HepG2 (cell line): ENCODE results near the gene RABGAP1. TPM values are rescaled to one million over a fixed set of nuclear protein-coding genes. Genes with fewer than 3 reads are reported as not detected.

Experiments
- ATAC-seq: fragments of 200-7000 bp; cut with Tn5 transposase; 3 replicates; pipeline ENCODE4 v1.9.1; 2020; ENCODE audit warnings: mild to moderate bottlenecking, moderate library complexity
- BruUV-seq: library from RNA; stranded (reverse); fragments of 400-500 nt; replicated peaks from 2 replicates; lab custom pipeline; 2021; lab: Mats Ljungman, UMichigan
- CTCF ChIA-PET: fragments of 300-600 bp; formaldehyde crosslinking; extraction: SDS; loops from one replicate; lab custom pipeline; 2021; ENCODE audit warnings: low total read pairs, inconsistent platforms, low intra/inter-chr PET ratio; lab: Yijun Ruan, JAX
- POLR2A ChIA-PET: fragments of 350-600 bp; sonication (Branson Sonifier 250); formaldehyde crosslinking; loops from one replicate; lab custom pipeline; 2020; ENCODE audit warnings: antibody characterized with exemption, inconsistent platforms; lab: Yijun Ruan, JAX
- DNase-seq: peaks from one replicate; pipeline ENCODE4 v3.0.0-alpha.2; 2015; ENCODE audit warnings: low spot score
- FAIRE-seq: peaks from 3 replicates; lab custom pipeline; 2011; peaks lifted over from hg19 to GRCh38; lab: Jason Lieb, UNC
- H2AFZ ChIP-seq: one replicate; pipeline ENCODE4 v1.6.1; 2011; ENCODE audit warnings: low read length, inconsistent platforms
- H3K27ac ChIP-seq: fragments of 300-600 bp; 3 replicates; pipeline ENCODE4 v1.8.0; 2011; ENCODE audit warnings: mixed run types, mild to moderate bottlenecking, mixed read lengths, low read length, inconsistent platforms; ENCODE audit not compliant: insufficient read depth; ENCODE audit errors: extremely low read length
- H3K27me3 ChIP-seq, 2 experiments: fragments of 200-600 bp in 1 of 2; 2 replicates in 1 of 2; 3 replicates in 1 of 2; pipeline versions ENCODE4 v1.6.0 to v1.8.0; 2011; ENCODE audit warnings: low read length in 2 of 2, mild to moderate bottlenecking in 2 of 2, moderate library complexity in 2 of 2, inconsistent platforms in 1 of 2; ENCODE audit not compliant: insufficient read depth in 2 of 2, control insufficient read depth in 1 of 2
- H3K36me3 ChIP-seq, 2 experiments: fragments of 200-600 bp in 1 of 2; replicated peaks in 1 of 2; 2 replicates in 1 of 2; 3 replicates in 1 of 2; pipeline versions ENCODE4 v1.5.1 to v1.8.0; 2011; ENCODE audit warnings: low read length in 2 of 2, inconsistent platforms in 1 of 2; ENCODE audit not compliant: insufficient read depth in 2 of 2, control insufficient read depth in 1 of 2
- H3K4me1 ChIP-seq: 2 replicates; pipeline ENCODE4 v1.5.1; 2012; ENCODE audit warnings: low read length, inconsistent platforms; ENCODE audit not compliant: insufficient read depth
- H3K4me2 ChIP-seq: 2 replicates; pipeline ENCODE4 v1.6.0; 2011; ENCODE audit warnings: low read depth, low read length, inconsistent platforms
- H3K4me3 ChIP-seq, 3 experiments: fragments of 200-600 bp in 1 of 3; sonication (generic), shearing (Covaris generic) in 1 of 3; replicated peaks in 1 of 3; 2 replicates each; pipeline ENCODE4 v1.5.1; 2011 to 2016; ENCODE audit warnings: low read length in 3 of 3, inconsistent platforms in 2 of 3, low read depth in 2 of 3, mild to moderate bottlenecking in 2 of 3, control low read depth in 1 of 3, mixed read lengths in 1 of 3; ENCODE audit not compliant: insufficient read depth in 1 of 3
- H3K79me2 ChIP-seq: one replicate; pipeline ENCODE4 v1.6.1; 2011; ENCODE audit warnings: low read length, inconsistent platforms; ENCODE audit not compliant: insufficient read depth
- H3K9ac ChIP-seq: 2 replicates; pipeline ENCODE4 v1.6.0; 2011; ENCODE audit warnings: mild to moderate bottlenecking, low read depth, low read length, inconsistent platforms; ENCODE audit not compliant: insufficient read depth
- H3K9me3 ChIP-seq: 2 replicates; pipeline ENCODE4 v1.5.1; 2012; ENCODE audit warnings: mild to moderate bottlenecking, low read length
- H4K20me1 ChIP-seq: 2 replicates; pipeline ENCODE4 v1.6.0; 2011; ENCODE audit warnings: inconsistent platforms, mild to moderate bottlenecking, low read length, moderate library complexity; ENCODE audit not compliant: insufficient read depth
- ATF1 ChIP-seq: IDR thresholded peaks from 2 replicates; pipeline ENCODE4 v1.6.1; 2016; ENCODE audit warnings: mild to moderate bottlenecking, control low read depth
- CBX1 ChIP-seq: IDR thresholded peaks from one replicate; pipeline ENCODE4 v1.6.1; 2016; ENCODE audit warnings: antibody characterized with exemption, low read depth
- EZH2 ChIP-seq: conservative IDR thresholded peaks from 2 replicates; pipeline ENCODE4 v1.6.1; 2012; ENCODE audit warnings: mild to moderate bottlenecking, low read depth, low read length, moderate library complexity
- KMT2A ChIP-seq: sonication (generic); formaldehyde crosslinking; IDR thresholded peaks from 2 replicates; pipeline ENCODE4 v1.4.0; 2020; ENCODE audit warnings: missing genetic modification reagents
- MIXL1 ChIP-seq: IDR thresholded peaks from 2 replicates; pipeline ENCODE4 v1.6.1; 2016
- ONECUT2 ChIP-seq: sonication (generic); formaldehyde crosslinking; IDR thresholded peaks from 2 replicates; pipeline ENCODE4 v1.4.0; 2020; ENCODE audit warnings: missing genetic modification reagents
- PAWR ChIP-seq: sonication (generic); formaldehyde crosslinking; IDR thresholded peaks from 2 replicates; pipeline ENCODE4 v1.4.0; 2020; ENCODE audit warnings: missing genetic modification reagents, mild to moderate bottlenecking, borderline replicate concordance
- ZC3H4 ChIP-seq: sonication (generic); formaldehyde crosslinking; IDR thresholded peaks from 2 replicates; pipeline ENCODE4 v1.4.0; 2020; ENCODE audit warnings: missing genetic modification reagents, borderline replicate concordance
- ZNF251 ChIP-seq: sonication (generic); formaldehyde crosslinking; IDR thresholded peaks from 2 replicates; pipeline ENCODE4 v1.9.0; 2021; ENCODE audit warnings: mild to moderate bottlenecking, missing genetic modification reagents
- ZNF253 ChIP-seq: sonication (generic); formaldehyde crosslinking; IDR thresholded peaks from 2 replicates; pipeline ENCODE4 v1.8.0; 2022; ENCODE audit warnings: mild to moderate bottlenecking, missing genetic modification reagents, borderline replicate concordance
- ZNF772 ChIP-seq: sonication (generic); formaldehyde crosslinking; IDR thresholded peaks from 2 replicates; pipeline ENCODE4 v1.5.0; 2020; ENCODE audit warnings: mild to moderate bottlenecking, missing genetic modification reagents
- ZSCAN29 ChIP-seq: sonication (generic); formaldehyde crosslinking; conservative IDR thresholded peaks from 2 replicates; pipeline ENCODE4 v1.4.0; 2020; ENCODE audit warnings: mild to moderate bottlenecking, missing genetic modification reagents
- WGBS: methylation state at CpG from one replicate; pipeline ENCODE4 v1.1.6; 2017; ENCODE audit warnings: low lambda C conversion rate; 5-methylcytosine and 5-hydroxymethylcytosine counted together
- in situ Hi-C: cut with HindIII; loops from 2 replicates; pipeline ENCODE4 v1.10.0; 2017; ENCODE audit warnings: low pct_unique_long_range_greater_than_20kb; ENCODE audit not compliant: extremely low pct_ligation_motif_present
- intact Hi-C: fragments of 100-400 bp; cut with micrococcal nuclease; formaldehyde crosslinking; loops from one replicate; pipeline ENCODE4 v1.10.0; 2022; ENCODE audit not compliant: unreplicated experiment
- polyA plus RNA-seq, 8 experiments: library from polyadenylated mRNA; depleted of rRNA in 3 of 8; stranded (reverse) in 7 of 8; unstranded in 1 of 8; fragments of >200 nt; fragmentation: Illumina TruSeq in 4 of 8; extraction: Trizol in 4 of 8; gene quantifications; 2 replicates each; pipeline versions ENCODE4 v1.2.1 to v1.2.3, GENCODE V29; 2011 to 2016; ENCODE audit warnings: low read depth in 4 of 8, missing spikeins in 1 of 8, mixed read lengths in 1 of 8; ENCODE audit not compliant: insufficient read depth in 1 of 8
- total RNA-seq, 5 experiments: library from RNA; depleted of rRNA; stranded (reverse); fragments of >200 nt; fragmentation: Illumina TruSeq; extraction: Trizol; gene quantifications; 2 replicates each; pipeline ENCODE4 v1.2.3, GENCODE V29; 2016; ENCODE audit warnings: low read depth in 1 of 5
- TF ChIP-seq, protein P1 (sequence below): IDR thresholded peaks from 2 replicates; pipeline ENCODE4 v1.6.1; 2016; ENCODE audit warnings: missing compliant biosample characterization, missing genetic modification reagents, borderline replicate concordance
- TF ChIP-seq, protein P2 (sequence below): conservative IDR thresholded peaks from 2 replicates; pipeline ENCODE4 v1.6.1; 2018; ENCODE audit warnings: missing genetic modification reagents
- TF ChIP-seq, protein P3 (sequence below): sonication (generic); formaldehyde crosslinking; IDR thresholded peaks from 2 replicates; pipeline ENCODE4 v1.4.0; 2020; ENCODE audit warnings: missing genetic modification reagents, borderline replicate concordance
- TF ChIP-seq, protein P4 (sequence below): sonication (generic); formaldehyde crosslinking; IDR thresholded peaks from 2 replicates; pipeline ENCODE4 v1.4.0; 2020; ENCODE audit warnings: mild to moderate bottlenecking, missing genetic modification reagents, borderline replicate concordance
- TF ChIP-seq, protein P5 (sequence below): sonication (generic); formaldehyde crosslinking; IDR thresholded peaks from 2 replicates; pipeline ENCODE4 v1.4.0; 2020; ENCODE audit warnings: mild to moderate bottlenecking, missing genetic modification reagents

The RABGAP1 gene
- total and polyA plus RNA-seq, 2 of the 13 experiments (the other 11 are each of a cell fraction or from before 2014, with no cell fraction given), result 19.1 to 19.3 TPM

DNA sequence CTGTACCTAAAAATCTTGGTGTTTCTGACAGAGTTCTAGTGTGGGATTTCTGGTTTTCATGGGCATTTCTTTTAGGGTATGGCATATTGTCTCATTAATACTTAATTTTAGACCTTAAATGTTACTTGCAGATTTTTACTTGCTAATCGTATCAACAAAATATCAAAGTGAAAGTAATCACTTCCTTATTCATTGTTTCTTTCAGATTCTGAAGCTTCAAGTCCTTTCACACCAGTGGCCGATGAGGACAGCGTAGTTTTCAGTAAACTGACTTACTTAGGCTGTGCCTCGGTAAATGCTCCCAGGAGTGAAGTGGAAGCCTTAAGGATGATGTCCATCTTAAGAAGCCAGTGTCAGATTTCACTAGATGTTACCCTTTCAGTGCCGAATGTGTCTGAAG is 45.2 kb downstream of the RABGAP1 start (continued):
- TF ChIP-seq, protein P1, sequence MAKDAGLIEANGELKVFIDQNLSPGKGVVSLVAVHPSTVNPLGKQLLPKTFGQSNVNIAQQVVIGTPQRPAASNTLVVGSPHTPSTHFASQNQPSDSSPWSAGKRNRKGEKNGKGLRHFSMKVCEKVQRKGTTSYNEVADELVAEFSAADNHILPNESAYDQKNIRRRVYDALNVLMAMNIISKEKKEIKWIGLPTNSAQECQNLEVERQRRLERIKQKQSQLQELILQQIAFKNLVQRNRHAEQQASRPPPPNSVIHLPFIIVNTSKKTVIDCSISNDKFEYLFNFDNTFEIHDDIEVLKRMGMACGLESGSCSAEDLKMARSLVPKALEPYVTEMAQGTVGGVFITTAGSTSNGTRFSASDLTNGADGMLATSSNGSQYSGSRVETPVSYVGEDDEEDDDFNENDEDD, result no peak
- TF ChIP-seq, protein P2, sequence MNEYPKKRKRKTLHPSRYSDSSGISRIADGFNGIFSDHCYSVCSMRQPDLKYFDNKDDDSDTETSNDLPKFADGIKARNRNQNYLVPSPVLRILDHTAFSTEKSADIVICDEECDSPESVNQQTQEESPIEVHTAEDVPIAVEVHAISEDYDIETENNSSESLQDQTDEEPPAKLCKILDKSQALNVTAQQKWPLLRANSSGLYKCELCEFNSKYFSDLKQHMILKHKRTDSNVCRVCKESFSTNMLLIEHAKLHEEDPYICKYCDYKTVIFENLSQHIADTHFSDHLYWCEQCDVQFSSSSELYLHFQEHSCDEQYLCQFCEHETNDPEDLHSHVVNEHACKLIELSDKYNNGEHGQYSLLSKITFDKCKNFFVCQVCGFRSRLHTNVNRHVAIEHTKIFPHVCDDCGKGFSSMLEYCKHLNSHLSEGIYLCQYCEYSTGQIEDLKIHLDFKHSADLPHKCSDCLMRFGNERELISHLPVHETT (CRISPR knock-in tag), result no peak

DNA sequence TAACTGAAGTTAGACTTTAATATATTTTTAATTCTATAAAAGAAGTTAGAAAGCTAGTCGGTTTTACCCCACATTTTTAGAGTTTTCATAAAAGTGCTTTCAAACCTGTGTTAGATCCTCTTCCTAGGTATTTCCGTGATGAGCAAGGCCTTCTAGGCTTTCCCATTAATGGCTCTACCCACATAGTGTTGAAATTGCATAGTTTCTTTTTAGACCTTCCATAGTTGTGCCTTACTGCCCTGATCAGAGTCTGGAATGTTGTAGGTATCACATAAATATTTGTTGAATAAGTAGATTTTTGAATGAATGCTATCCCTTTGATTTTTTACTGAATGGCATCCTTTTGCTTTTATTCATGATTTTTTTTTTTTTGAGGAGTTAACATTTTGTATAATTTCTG is 47.3 kb downstream of the RABGAP1 start:
- no peaks in the 10 kb centered on the region for H3K4me1 ChIP-seq
- no TSS peak for BruUV-seq
- H3K4me2 ChIP-seq, result no peak overlapping the region
- FAIRE-seq, result no peak
- no peak overlapping the region for H2AFZ ChIP-seq
- no peak overlapping the region for H3K27ac ChIP-seq
- no peak for ATAC-seq
- H3K79me2 ChIP-seq, result no peaks in the 10 kb centered on the region
- H3K9me3 ChIP-seq, result no peaks in the 10 kb centered on the region
- H3K36me3 ChIP-seq, result peaks cover 10 to 43% of the 10 kb centered on the region in 2 experiments
- in situ Hi-C loops, result no loop called here
- no peak for TF ChIP-seq ZNF772 (CRISPR knock-in tag)
- no peak for TF ChIP-seq PAWR (CRISPR knock-in tag)
- TF ChIP-seq ZNF251 (CRISPR knock-in tag), result no peak
- TF ChIP-seq, protein P3, sequence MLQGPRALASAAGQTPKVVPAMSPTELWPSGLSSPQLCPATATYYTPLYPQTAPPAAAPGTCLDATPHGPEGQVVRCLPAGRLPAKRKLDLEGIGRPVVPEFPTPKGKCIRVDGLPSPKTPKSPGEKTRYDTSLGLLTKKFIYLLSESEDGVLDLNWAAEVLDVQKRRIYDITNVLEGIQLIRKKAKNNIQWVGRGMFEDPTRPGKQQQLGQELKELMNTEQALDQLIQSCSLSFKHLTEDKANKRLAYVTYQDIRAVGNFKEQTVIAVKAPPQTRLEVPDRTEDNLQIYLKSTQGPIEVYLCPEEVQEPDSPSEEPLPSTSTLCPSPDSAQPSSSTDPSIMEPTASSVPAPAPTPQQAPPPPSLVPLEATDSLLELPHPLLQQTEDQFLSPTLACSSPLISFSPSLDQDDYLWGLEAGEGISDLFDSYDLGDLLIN (CRISPR knock-in tag), result no peak
- no peak for TF ChIP-seq ONECUT2 (CRISPR knock-in tag)
- TF ChIP-seq, protein P4, sequence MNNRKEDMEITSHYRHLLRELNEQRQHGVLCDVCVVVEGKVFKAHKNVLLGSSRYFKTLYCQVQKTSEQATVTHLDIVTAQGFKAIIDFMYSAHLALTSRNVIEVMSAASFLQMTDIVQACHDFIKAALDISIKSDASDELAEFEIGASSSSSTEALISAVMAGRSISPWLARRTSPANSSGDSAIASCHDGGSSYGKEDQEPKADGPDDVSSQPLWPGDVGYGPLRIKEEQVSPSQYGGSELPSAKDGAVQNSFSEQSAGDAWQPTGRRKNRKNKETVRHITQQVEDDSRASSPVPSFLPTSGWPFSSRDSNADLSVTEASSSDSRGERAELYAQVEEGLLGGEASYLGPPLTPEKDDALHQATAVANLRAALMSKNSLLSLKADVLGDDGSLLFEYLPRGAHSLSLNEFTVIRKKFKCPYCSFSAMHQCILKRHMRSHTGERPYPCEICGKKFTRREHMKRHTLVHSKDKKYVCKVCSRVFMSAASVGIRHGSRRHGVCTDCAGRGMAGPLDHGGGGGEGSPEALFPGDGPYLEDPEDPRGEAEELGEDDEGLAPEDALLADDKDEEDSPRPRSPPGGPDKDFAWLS (CRISPR knock-in tag), result no peak
- TF ChIP-seq KMT2A (CRISPR knock-in tag), result no peak
- TF ChIP-seq ZNF253 (CRISPR knock-in tag), result no peak
- TF ChIP-seq ATF1, result no peak
- TF ChIP-seq EZH2, result no peak
- no peak for TF ChIP-seq CBX1
- no peak for TF ChIP-seq ZC3H4 (CRISPR knock-in tag)
- no peak for TF ChIP-seq ZSCAN29
- TF ChIP-seq, protein P5, sequence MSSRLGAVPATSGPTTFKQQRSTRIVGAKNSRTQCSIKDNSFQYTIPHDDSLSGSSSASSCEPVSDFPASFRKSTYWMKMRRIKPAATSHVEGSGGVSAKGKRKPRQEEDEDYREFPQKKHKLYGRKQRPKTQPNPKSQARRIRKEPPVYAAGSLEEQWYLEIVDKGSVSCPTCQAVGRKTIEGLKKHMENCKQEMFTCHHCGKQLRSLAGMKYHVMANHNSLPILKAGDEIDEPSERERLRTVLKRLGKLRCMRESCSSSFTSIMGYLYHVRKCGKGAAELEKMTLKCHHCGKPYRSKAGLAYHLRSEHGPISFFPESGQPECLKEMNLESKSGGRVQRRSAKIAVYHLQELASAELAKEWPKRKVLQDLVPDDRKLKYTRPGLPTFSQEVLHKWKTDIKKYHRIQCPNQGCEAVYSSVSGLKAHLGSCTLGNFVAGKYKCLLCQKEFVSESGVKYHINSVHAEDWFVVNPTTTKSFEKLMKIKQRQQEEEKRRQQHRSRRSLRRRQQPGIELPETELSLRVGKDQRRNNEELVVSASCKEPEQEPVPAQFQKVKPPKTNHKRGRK, result no peak
- no peak for TF ChIP-seq MIXL1 (CRISPR knock-in tag)
- H4K20me1 ChIP-seq, result no peaks in the 10 kb centered on the region
- no peak overlapping the region for H3K9ac ChIP-seq
- no peak overlapping the region for H3K4me3 ChIP-seq
- ChIA-PET POLR2A (interaction anchor here (0.7 kb wide), 1 partner anchor 48 kb away, joined by 3 read pairs; no protein-coding TSS in a partner anchor), CTCF (no interaction called here)
- 90% methylated on average over 2 of the region's 2 CpGs for WGBS
- DNase-seq, result no peak
- no peaks in the 10 kb centered on the region for H3K27me3 ChIP-seq
- intact Hi-C loops, result loop anchor here (5.0 kb wide), 1 partner anchor 76 kb away; the partner anchor contains the start of gene ZBTB6
